Coronary artery (tissue), 2 donors: Measurements from ENCODE around the gene RPS5.
"Not testable (repeated sequence)": the region's sequence is repeated elsewhere in the genome, so short reads cannot be mapped to it uniquely, and the experiment has no call there.

ENCODE experiments used
- DNase-seq: peaks from one replicate; pipeline ENCODE4 v3.0.0-alpha.2; 2017; ENCODE audit warnings: low spot score
- H3K27ac ChIP-seq, 2 donors: fragments of 200-600 bp; sonication (generic); one replicate each; pipeline ENCODE4 v1.5.1; 2016 to 2019
- H3K4me3 ChIP-seq: fragments of 200-600 bp; sonication (generic); 2 replicates; pipeline ENCODE4 v1.5.1; 2016; ENCODE audit warnings: mild to moderate bottlenecking, moderate library complexity
- TF ChIP-seq, protein P1 (sequence below): fragments of 200-600 bp; sonication (generic); IDR thresholded peaks from one replicate; pipeline ENCODE4 v1.5.1; 2019; ENCODE audit warnings: antibody characterized with exemption

RPS5 gene

DNA sequence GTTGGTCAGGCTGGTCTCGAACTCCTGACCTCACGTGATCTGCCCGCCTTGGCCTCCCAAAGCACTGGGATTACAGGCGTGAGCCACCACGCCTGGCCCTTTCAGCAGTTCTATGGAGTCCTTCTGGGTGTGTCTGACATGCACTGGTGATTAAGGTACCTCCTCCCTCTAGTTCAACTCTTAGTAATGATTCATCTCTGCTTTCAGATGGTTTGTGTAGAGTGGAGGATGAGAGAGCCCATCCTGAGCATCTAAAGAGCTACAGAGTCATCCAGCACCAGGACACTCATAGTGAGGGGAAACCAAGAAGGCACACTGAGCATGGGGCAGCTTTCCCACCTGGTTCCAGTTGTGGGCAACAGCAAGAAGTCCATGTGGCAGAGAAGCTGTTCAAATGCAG, 29.5 kb downstream of the RPS5 start:
- TF ChIP-seq, protein P1, sequence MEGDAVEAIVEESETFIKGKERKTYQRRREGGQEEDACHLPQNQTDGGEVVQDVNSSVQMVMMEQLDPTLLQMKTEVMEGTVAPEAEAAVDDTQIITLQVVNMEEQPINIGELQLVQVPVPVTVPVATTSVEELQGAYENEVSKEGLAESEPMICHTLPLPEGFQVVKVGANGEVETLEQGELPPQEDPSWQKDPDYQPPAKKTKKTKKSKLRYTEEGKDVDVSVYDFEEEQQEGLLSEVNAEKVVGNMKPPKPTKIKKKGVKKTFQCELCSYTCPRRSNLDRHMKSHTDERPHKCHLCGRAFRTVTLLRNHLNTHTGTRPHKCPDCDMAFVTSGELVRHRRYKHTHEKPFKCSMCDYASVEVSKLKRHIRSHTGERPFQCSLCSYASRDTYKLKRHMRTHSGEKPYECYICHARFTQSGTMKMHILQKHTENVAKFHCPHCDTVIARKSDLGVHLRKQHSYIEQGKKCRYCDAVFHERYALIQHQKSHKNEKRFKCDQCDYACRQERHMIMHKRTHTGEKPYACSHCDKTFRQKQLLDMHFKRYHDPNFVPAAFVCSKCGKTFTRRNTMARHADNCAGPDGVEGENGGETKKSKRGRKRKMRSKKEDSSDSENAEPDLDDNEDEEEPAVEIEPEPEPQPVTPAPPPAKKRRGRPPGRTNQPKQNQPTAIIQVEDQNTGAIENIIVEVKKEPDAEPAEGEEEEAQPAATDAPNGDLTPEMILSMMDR = no peak
- no peak overlapping the region for H3K27ac ChIP-seq
- no peak for DNase-seq
- H3K4me3 ChIP-seq = no peak overlapping the region

DNA sequence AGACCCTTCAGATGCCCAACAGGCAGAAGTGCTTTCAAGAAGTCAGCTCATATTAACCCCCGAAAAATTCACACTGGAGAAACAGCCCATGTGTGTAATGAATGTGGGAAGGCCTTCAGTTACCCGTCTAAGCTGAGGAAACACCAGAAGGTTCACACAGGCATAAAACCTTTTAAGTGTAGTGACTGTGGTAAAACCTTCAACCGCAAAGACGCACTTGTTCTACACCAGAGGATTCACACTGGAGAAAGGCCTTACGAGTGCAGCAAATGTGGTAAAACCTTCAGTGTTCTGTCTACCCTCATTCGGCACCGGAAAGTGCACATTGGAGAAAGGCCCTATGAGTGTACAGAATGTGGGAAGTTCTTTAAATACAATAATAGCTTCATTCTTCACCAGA, 30.0 kb downstream of the RPS5 start:
- H3K4me3 ChIP-seq = no peak overlapping the region
- no peak for DNase-seq
- TF ChIP-seq, protein P1 = no peak
- H3K27ac ChIP-seq = no peak overlapping the region

DNA sequence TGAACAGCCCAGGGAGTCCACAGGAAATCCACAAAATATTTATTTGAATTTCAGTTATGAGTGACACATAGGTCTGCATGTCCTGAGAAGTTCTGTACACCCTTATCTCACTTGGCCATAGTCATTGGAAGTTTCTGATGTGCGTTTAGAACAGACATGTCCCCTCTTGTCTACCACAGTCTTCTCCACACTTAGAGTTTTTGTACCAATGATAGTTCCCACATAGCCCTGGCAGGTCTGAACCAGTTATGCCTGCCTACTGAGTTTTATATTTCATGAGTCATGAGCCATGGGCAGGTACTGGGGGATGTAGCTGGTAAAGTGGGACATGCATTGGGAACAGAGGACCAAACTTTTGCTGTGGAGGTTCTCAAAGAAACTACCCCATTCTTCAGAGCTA, 41.5 kb downstream of the RPS5 start:
- no peak overlapping the region for H3K27ac ChIP-seq
- no peak overlapping the region for H3K4me3 ChIP-seq
- TF ChIP-seq, protein P1 = no peak
- no peak for DNase-seq

DNA sequence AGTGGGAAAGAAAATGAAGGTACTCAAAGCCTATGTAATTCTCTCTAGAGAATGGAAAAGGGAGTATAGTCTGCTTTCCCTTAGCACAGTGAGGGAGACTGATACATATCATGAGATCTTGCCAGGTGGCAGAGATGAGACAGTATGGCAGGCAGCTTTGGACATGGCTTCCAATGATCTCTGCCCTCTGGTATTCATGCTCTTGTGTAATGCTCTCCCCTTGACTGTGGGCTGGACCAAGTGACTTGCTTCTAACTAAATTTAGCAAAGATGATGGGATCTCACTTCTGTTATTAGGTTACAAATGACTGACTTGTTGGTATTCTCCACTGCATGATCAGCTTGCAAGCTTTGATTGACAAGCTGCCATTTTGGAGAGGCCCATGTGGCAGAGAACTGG, 42.7 kb downstream of the RPS5 start:
- DNase-seq = no peak
- TF ChIP-seq, protein P1 = no peak
- H3K27ac ChIP-seq = no peak overlapping the region
- peak overlapping the region; percentile 25 for H3K4me3 ChIP-seq

DNA sequence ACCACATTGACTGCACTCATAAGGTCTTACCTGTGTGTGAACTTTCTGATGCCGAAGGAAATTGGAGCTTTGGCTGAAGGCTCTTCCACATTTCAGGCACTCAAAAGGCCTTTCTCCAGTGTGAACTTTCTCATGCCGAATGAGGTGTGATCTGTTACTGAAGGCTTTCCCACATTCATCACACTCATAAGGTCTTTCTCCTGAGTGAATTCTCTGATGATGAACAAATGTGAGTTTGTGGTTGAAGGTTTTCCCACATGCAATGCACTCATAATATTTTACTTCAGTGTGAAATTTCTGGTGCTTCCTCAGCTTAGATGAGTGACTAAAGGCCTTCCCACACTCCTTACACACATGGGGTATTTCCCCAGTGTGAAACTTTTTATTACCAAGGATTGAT, 47.1 kb downstream of the RPS5 start:
- TF ChIP-seq, protein P1 = no peak
- Histone ChIP-seq H3K4me3 (peak overlapping the region; percentile 44), H3K27ac (no peak overlapping the region)
- DNase-seq = no peak

DNA sequence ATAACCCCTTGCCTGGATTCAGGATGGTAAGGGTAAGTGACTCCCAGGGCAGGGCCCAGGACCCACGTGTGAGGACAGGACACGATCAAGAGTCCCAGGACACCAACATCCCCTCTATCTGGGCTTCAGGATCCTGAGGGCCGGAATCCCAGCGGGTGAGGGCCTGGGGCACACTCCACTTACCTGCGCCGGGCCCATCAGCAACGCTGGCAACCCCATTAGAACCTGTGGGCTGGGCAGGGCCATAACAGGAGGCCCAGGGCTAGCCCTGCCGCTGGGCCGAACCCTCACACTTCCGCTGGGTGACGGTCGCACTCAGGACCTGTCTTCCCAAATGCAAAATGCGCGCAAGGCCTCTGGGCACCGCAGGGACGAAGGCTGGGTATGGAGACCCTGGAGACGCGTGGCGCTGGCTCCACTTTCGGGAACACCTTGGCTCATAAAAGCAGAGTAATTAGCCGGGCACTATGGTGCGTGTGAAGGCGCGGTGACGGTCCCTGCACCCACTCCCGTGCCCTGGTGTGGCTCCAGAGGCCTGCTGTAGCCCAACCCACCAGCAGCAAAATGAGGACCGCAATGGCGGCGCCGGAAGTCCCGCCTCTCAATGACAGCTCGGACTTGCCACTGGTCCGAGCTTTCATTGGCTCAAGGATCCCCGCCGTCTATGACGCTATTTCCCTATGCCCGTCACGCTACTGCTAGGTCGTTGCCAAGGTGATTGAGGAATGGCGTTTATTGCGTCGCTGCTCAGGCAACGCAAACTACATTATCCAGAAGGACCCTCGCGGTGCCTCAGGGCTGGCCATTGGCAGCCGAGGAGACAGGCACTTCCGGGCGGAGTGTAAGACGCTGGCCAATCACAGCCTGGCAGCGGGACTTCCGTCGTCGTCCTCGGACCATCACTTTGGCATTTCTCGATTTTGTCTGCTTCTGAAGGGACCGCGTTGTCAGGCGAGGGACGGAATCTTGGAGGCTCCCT, 52.8 kb downstream of the RPS5 start, which contains the start of gene ZNF132:
Gene ZNF132, minus strand, starts transcription at position 578 of the 979 bp plus-strand sequence. Its CDS starts 332 bp downstream, at position 246.
- peak within 1 kb of the TSS; percentile 67 to 91 for H3K27ac ChIP-seq
- peak; percentile 99 for DNase-seq
- TF ChIP-seq, protein P1 = no peak
- peak within 1 kb of the TSS; percentile 83 for H3K4me3 ChIP-seq

GRCh38 chr19:58440556-58440955, 53.5 kb downstream of the RPS5 start:
- H3K27ac ChIP-seq = peak overlapping the region; percentile 67 to 91
- H3K4me3 ChIP-seq = peak overlapping the region; percentile 83
- TF ChIP-seq, protein P1 = no peak

GRCh38 chr19:58442986-58443385, 55.9 kb downstream of the RPS5 start:
- not testable (repeated sequence) for DNase-seq, H3K4me3 ChIP-seq, H3K27ac ChIP-seq

More at GRCh38 chr19:58440556-58440955, 53.5 kb downstream of the RPS5 start:
- no peak for DNase-seq
